IMR-90 (cell line): ENCODE results near the gene KIF16B. TPM values are rescaled to one million over a fixed set of nuclear protein-coding genes. Genes with fewer than 3 reads are reported as not detected.

Source experiments
- ATAC-seq: fragments of 200-7000 bp; cut with Tn5 transposase; 2 replicates; pipeline ENCODE4 v1.9.1; 2020; ENCODE audit warnings: low read depth, mild to moderate bottlenecking, moderate library complexity
- BruUV-seq: library from RNA; stranded (reverse); fragments of 400-500 nt; replicated peaks from 2 replicates; lab custom pipeline; 2021; lab: Mats Ljungman, UMichigan
- CTCF ChIA-PET: fragments of 300-600 bp; formaldehyde crosslinking; extraction: SDS; loops from one replicate; lab custom pipeline; 2021; ENCODE audit warnings: antibody characterized with exemption; lab: Yijun Ruan, JAX
- POLR2A ChIA-PET: fragments of 300-600 bp; sonication (Branson Sonifier 250); formaldehyde crosslinking; loops from one replicate; lab custom pipeline; 2022; ENCODE audit warnings: antibody characterized with exemption; ENCODE audit not compliant: unreplicated experiment; lab: Charles Lee
- DNase-seq: peaks from one replicate; pipeline ENCODE4 v3.0.0; 2013
- H2AFZ ChIP-seq: replicated peaks from 2 replicates; pipeline ENCODE3; 2013; ENCODE audit warnings: low read length, mild to moderate bottlenecking; ENCODE audit not compliant: poor library complexity
- H2AK5ac ChIP-seq: 2 replicates; pipeline ENCODE4 v1.6.1; 2013; ENCODE audit warnings: low read depth, low read length, inconsistent platforms
- H2AK9ac ChIP-seq: replicated peaks from 2 replicates; pipeline ENCODE3; 2013; ENCODE audit warnings: mild to moderate bottlenecking, low read depth, low read length, moderate library complexity; ENCODE audit not compliant: poor library complexity
- H2BK120ac ChIP-seq: 2 replicates; pipeline ENCODE4 v1.6.1; 2013; ENCODE audit warnings: low read depth, low read length, inconsistent platforms
- H2BK15ac ChIP-seq: 3 replicates; pipeline ENCODE4 v1.6.1; 2013; ENCODE audit warnings: low read depth, low read length, inconsistent platforms
- H2BK20ac ChIP-seq: 2 replicates; pipeline ENCODE4 v1.6.1; 2013; ENCODE audit warnings: low read depth, mild to moderate bottlenecking, inconsistent platforms, low read length, moderate library complexity
- H2BK5ac ChIP-seq: 2 replicates; pipeline ENCODE4 v1.6.1; 2013; ENCODE audit warnings: mild to moderate bottlenecking, low read depth, low read length, inconsistent platforms; ENCODE audit not compliant: poor library complexity, severe bottlenecking
- H3K14ac ChIP-seq: replicated peaks from 2 replicates; pipeline ENCODE4 v1.6.1; 2013; ENCODE audit warnings: low read depth, low read length, inconsistent platforms
- H3K18ac ChIP-seq: 2 replicates; pipeline ENCODE4 v1.6.1; 2013; ENCODE audit warnings: low read depth, low read length, control low read depth
- H3K23ac ChIP-seq: 2 replicates; pipeline ENCODE4 v1.6.1; 2013; ENCODE audit warnings: low read depth, low read length, inconsistent platforms
- H3K27ac ChIP-seq: 2 replicates; pipeline ENCODE4 v1.5.1; 2013; ENCODE audit warnings: mild to moderate bottlenecking, control low read depth, low read length; ENCODE audit not compliant: insufficient read depth
- H3K27me3 ChIP-seq: 2 replicates; pipeline ENCODE4 v1.6.1; 2013; ENCODE audit warnings: low read length; ENCODE audit not compliant: control insufficient read depth, insufficient read depth
- H3K36me3 ChIP-seq: 2 replicates; pipeline ENCODE4 v1.6.1; 2013; ENCODE audit warnings: low read length, mixed read lengths; ENCODE audit not compliant: control insufficient read depth, insufficient read depth
- H3K4ac ChIP-seq: 2 replicates; pipeline ENCODE4 v1.6.1; 2013; ENCODE audit warnings: low read depth, low read length, inconsistent platforms
- H3K4me1 ChIP-seq: 2 replicates; pipeline ENCODE4 v1.6.1; 2013; ENCODE audit warnings: low read length, mixed read lengths; ENCODE audit not compliant: control insufficient read depth, insufficient read depth
- H3K4me2 ChIP-seq: 2 replicates; pipeline ENCODE4 v1.6.1; 2013; ENCODE audit warnings: low read depth, mild to moderate bottlenecking, control low read depth, low read length, moderate library complexity
- H3K4me3 ChIP-seq: 2 replicates; pipeline ENCODE4 v1.5.1; 2013; ENCODE audit warnings: low read depth, mild to moderate bottlenecking, control low read depth, low read length, moderate library complexity; ENCODE audit not compliant: insufficient read depth
- H3K56ac ChIP-seq: 2 replicates; pipeline ENCODE4 v1.6.1; 2013; ENCODE audit warnings: low read length, inconsistent platforms; ENCODE audit not compliant: insufficient read depth; ENCODE audit errors: extremely low read depth
- H3K79me1 ChIP-seq, 2 experiments: 2 replicates each; pipeline ENCODE4 v1.6.1; 2013; ENCODE audit warnings: low read length in 2 of 2, inconsistent platforms in 1 of 2, low read depth in 1 of 2
- H3K9ac ChIP-seq: 2 replicates; pipeline ENCODE4 v1.6.1; 2013; ENCODE audit warnings: low read depth, low read length, control low read depth
- H3K9me1 ChIP-seq: 2 replicates; pipeline ENCODE4 v1.6.1; 2013; ENCODE audit warnings: low read length, inconsistent platforms; ENCODE audit not compliant: insufficient read depth
- H3K9me3 ChIP-seq: 2 replicates; pipeline ENCODE4 v1.6.1; 2013; ENCODE audit warnings: low read length; ENCODE audit not compliant: control insufficient read depth, insufficient read depth
- H4K20me1 ChIP-seq: 2 replicates; pipeline ENCODE4 v1.6.1; 2013; ENCODE audit warnings: low read length, inconsistent platforms; ENCODE audit not compliant: insufficient read depth
- H4K5ac ChIP-seq: 2 replicates; pipeline ENCODE4 v1.6.1; 2013; ENCODE audit warnings: mild to moderate bottlenecking, low read depth, low read length, control low read depth
- H4K8ac ChIP-seq, 2 experiments: 2 replicates each; pipeline ENCODE4 v1.6.1; 2013; ENCODE audit warnings: low read depth in 2 of 2, low read length in 2 of 2, control low read depth in 1 of 2, inconsistent platforms in 1 of 2
- H4K91ac ChIP-seq: 2 replicates; pipeline ENCODE4 v1.6.1; 2013; ENCODE audit warnings: low read depth, low read length, inconsistent platforms; ENCODE audit not compliant: insufficient read depth
- BHLHE40 ChIP-seq: fragments of 150-350 bp; IDR thresholded peaks from 2 replicates; pipeline ENCODE4 v1.6.1; 2016; ENCODE audit warnings: mild to moderate bottlenecking, low read depth, low read length
- MXI1 ChIP-seq: IDR thresholded peaks from 2 replicates; pipeline ENCODE4 v1.6.1; 2012; ENCODE audit warnings: low read depth, mild to moderate bottlenecking, low read length, moderate library complexity, borderline replicate concordance
- WGBS, 2 experiments: methylation state at CpG; one replicate each; pipeline versions ENCODE4 v1.1.5 to v1.1.7; 2013; ENCODE audit warnings: missing lambda C conversion rate in 2 of 2; ENCODE audit not compliant: insufficient read length in 1 of 2; ENCODE audit errors: extremely low coverage in 2 of 2; 5-methylcytosine and 5-hydroxymethylcytosine counted together
- dilution Hi-C: fragments of 300-500 bp; cut with HindIII; formaldehyde crosslinking; loops from one replicate; pipeline ENCODE4 v1.14.3; 2018; ENCODE audit warnings: low sequenced_read_pairs; ENCODE audit not compliant: unreplicated experiment
- in situ Hi-C: fragments of 300-500 bp; cut with MboI; formaldehyde crosslinking; loops from 3 replicates; pipeline ENCODE4 v1.14.3; 2019; ENCODE audit warnings: low sequenced_read_pairs, inconsistent platforms, mixed read lengths
- intact Hi-C: fragments of 100-400 bp; cut with micrococcal nuclease; formaldehyde crosslinking; loops from 2 replicates; pipeline ENCODE4 v1.10.0; 2022
- polyA plus RNA-seq, 3 experiments: library from polyadenylated mRNA; depleted of rRNA; stranded (reverse); fragments of >200 nt; gene quantifications; 2 replicates each; pipeline ENCODE4 v1.2.3, GENCODE V29; 2012; ENCODE audit warnings: low replicate concordance in 1 of 3
- total RNA-seq: library from RNA; depleted of rRNA; stranded (reverse); fragments of >200 nt; gene quantifications from 2 replicates; pipeline ENCODE4 v1.2.3, GENCODE V29; 2012
- TF ChIP-seq, protein P1 (sequence below): fragments of 150-350 bp; IDR thresholded peaks from 2 replicates; pipeline ENCODE4 v1.6.1; 2016; ENCODE audit warnings: low read depth, mild to moderate bottlenecking, low read length, moderate library complexity, borderline replicate concordance

Gene KIF16B
- total and polyA plus RNA-seq, 2 of the 4 experiments (the other 2 are of a cell fraction) = 4.7 to 10.0 TPM

DNA sequence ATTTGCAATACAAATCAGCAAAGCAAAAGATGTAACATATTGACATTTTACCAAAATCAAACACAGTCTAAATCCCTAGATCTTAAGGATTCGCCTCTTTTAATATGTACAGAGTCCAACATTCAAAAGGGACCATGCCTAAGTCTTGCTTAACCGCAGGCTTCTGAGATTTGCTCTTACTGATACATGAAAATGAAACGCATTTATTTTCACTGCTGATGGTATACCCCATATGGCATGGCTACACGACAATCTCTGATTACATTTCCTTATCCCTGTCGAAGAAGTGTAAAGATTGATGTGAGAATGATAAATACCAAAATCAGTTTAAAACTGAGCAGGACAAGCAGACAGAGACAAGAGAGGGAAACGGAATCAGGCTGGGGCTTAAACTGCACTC, 75.4 kb downstream of the KIF16B start:
- Histone ChIP-seq H2BK5ac (no peak overlapping the region), H2AK5ac (no peak overlapping the region), H2BK20ac (no peak overlapping the region), H4K91ac (no peak overlapping the region), H4K5ac (no peak overlapping the region), H3K27ac (no peak overlapping the region), H3K9me1 (no peaks in the 10 kb centered on the region), H3K9ac (no peak overlapping the region), H3K18ac (no peak overlapping the region), H3K56ac (no peak overlapping the region), H3K4me1 (no peaks in the 10 kb centered on the region), H3K27me3 (no peaks in the 10 kb centered on the region), H4K8ac (no peak overlapping the region), H4K20me1 (no peaks in the 10 kb centered on the region), H3K9me3 (no peaks in the 10 kb centered on the region), H3K4ac (no peak overlapping the region), H2BK15ac (no peak overlapping the region), H3K79me1 (no peaks in the 10 kb centered on the region), H3K36me3 (0 out of 2 replicates have a peak, but pooled peaks cover 1% of the 10 kb centered on the region), H3K4me2 (no peak overlapping the region), H2AFZ (no peak overlapping the region), H2AK9ac (no peak overlapping the region), H2BK120ac (no peak overlapping the region), H3K14ac (no peak overlapping the region), H3K23ac (no peak overlapping the region), H3K4me3 (no peak overlapping the region)
- intact Hi-C loops (no loop called here), dilution Hi-C loops (no loop called here), in situ Hi-C loops (no loop called here)
- no TSS peak for BruUV-seq
- no peak for ATAC-seq
- DNase-seq = no peak
- no peak for TF ChIP-seq MXI1
- no peak for TF ChIP-seq BHLHE40
- TF ChIP-seq, protein P1, sequence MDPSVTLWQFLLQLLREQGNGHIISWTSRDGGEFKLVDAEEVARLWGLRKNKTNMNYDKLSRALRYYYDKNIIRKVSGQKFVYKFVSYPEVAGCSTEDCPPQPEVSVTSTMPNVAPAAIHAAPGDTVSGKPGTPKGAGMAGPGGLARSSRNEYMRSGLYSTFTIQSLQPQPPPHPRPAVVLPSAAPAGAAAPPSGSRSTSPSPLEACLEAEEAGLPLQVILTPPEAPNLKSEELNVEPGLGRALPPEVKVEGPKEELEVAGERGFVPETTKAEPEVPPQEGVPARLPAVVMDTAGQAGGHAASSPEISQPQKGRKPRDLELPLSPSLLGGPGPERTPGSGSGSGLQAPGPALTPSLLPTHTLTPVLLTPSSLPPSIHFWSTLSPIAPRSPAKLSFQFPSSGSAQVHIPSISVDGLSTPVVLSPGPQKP = no peak
- ChIA-PET POLR2A (no interaction called here), CTCF (no interaction called here)
- WGBS, 2 experiments = 100% methylated on average over 1 of the region's 6 CpGs; no CpG with 5 or more reads in 1 of the 2 experiments
